GM18508 (cell line): Measurements from ENCODE around the gene SLC22A23.

ENCODE experiments used
- ATAC-seq: cut with Tn5 transposase; IDR thresholded peaks from one replicate; pipeline ENCODE4 v1.9.1; 2021; ENCODE audit warnings: moderate number of reproducible peaks; ENCODE audit not compliant: insufficient read depth, unreplicated experiment

Gene SLC22A23

GRCh38 chr6:3311826-3312225 is 145.0 kb downstream of the SLC22A23 start:
- ATAC-seq, result no peak

- no peak for ATAC-seq
Measured at GRCh38 chr6:3310703-3311102, 146.1 kb downstream of the SLC22A23 start.

- ATAC-seq, result no peak
Measured at GRCh38 chr6:3310051-3310448, 146.8 kb downstream of the SLC22A23 start.

- no peak for ATAC-seq
Measured at GRCh38 chr6:3309391-3310050, 147.3 kb downstream of the SLC22A23 start.

- no peak for ATAC-seq
Measured at GRCh38 chr6:3308106-3308505, 148.7 kb downstream of the SLC22A23 start.

GRCh38 chr6:3307436-3307835 is 149.4 kb downstream of the SLC22A23 start:
- no peak for ATAC-seq

- no peak for ATAC-seq
Measured at GRCh38 chr6:3306848-3307247, 150.0 kb downstream of the SLC22A23 start.

GRCh38 chr6:3305831-3306230 is 151.0 kb downstream of the SLC22A23 start:
- ATAC-seq, result no peak

GRCh38 chr6:3305216-3305565 is 151.7 kb downstream of the SLC22A23 start:
- no peak for ATAC-seq

GRCh38 chr6:3304500-3305215 is 152.2 kb downstream of the SLC22A23 start:
- no peak for ATAC-seq

GRCh38 chr6:3303795-3304411 is 152.9 kb downstream of the SLC22A23 start:
- ATAC-seq, result no peak

- no peak for ATAC-seq
Measured at GRCh38 chr6:3301506-3301905, 155.3 kb downstream of the SLC22A23 start.

- ATAC-seq, result no peak
Measured at GRCh38 chr6:3299221-3299620, 157.6 kb downstream of the SLC22A23 start.

- no peak for ATAC-seq
Measured at GRCh38 chr6:3297909-3298308, 158.9 kb downstream of the SLC22A23 start.

GRCh38 chr6:3297006-3297405 is 159.8 kb downstream of the SLC22A23 start:
- ATAC-seq, result no peak

- ATAC-seq, result no peak
Measured at GRCh38 chr6:3296537-3296936, 160.3 kb downstream of the SLC22A23 start.

GRCh38 chr6:3296078-3296477 is 160.8 kb downstream of the SLC22A23 start:
- no peak for ATAC-seq

- no peak for ATAC-seq
Measured at GRCh38 chr6:3294921-3295871, 161.7 kb downstream of the SLC22A23 start.

- ATAC-seq, result no peak
Measured at GRCh38 chr6:3294396-3294795, 162.5 kb downstream of the SLC22A23 start.

- ATAC-seq, result no peak
Measured at GRCh38 chr6:3293271-3294155, 163.3 kb downstream of the SLC22A23 start.
